ENCODE measurements around the gene GPSM3.
"Not testable (repeated sequence)": the region's sequence is repeated elsewhere in the genome, so short reads cannot be mapped to it uniquely, and the experiment has no call there.

The GPSM3 gene

DNA sequence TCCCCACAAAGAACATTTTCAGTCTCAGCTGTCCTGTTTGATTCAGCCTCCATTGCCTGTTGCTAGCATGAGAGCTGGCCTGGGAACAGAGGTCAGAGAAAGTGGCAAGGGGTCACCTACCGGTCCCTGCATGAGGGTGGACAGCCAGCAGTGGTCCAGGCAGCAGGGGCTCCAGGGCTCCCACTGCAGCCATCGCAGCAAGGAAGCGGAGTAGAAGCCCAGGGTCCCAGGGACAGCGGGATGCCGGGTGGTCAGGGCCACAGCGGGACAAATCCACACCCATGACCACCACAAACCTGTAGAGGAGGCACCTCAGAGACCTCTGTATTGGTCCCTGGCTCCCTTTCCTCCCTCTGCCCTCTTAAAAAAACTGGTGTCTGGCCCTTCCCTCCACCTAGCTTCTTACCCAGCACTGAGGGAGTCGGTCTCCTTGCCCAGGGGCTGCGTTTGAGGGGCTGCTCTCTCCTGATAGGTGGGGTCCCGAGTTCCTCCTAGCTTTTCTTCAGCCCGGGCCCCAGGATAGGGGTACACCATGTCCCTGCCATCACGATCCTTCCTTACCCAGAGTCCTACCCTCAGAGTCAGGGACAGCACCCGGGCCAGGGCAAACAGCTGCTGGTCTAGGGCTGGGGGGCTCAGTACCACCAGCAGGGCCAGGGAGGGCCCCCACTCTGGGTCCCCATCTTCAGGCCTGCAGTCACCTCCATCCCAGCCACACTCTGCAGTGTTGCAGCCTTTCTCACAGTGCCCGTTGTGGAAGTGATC lies 8.4 kb upstream of the GPSM3 start:
- H3K9ac ChIP-seq (ENCODE audit: low read length), result no peak overlapping the region
- no peaks in the 10 kb centered on the region for H3K27me3 ChIP-seq (ENCODE audit: control insufficient read depth in 1 of 2, insufficient read depth in 2 of 2, low read length in 2 of 2)
- no peak overlapping the region for H3K27ac ChIP-seq (ENCODE audit: low read depth, low read length)
- H3K4me1 ChIP-seq (ENCODE audit: insufficient read depth, low read length), result peaks cover 9% of the 10 kb centered on the region
- no peak overlapping the region for H3K4me3 ChIP-seq (ENCODE audit: low read depth in 1 of 2, low read length in 2 of 2)
- no peaks in the 10 kb centered on the region for H3K9me3 ChIP-seq (ENCODE audit: low read length)
- H3K36me3 ChIP-seq (ENCODE audit: insufficient read depth, low read length), result no peaks in the 10 kb centered on the region

DNA sequence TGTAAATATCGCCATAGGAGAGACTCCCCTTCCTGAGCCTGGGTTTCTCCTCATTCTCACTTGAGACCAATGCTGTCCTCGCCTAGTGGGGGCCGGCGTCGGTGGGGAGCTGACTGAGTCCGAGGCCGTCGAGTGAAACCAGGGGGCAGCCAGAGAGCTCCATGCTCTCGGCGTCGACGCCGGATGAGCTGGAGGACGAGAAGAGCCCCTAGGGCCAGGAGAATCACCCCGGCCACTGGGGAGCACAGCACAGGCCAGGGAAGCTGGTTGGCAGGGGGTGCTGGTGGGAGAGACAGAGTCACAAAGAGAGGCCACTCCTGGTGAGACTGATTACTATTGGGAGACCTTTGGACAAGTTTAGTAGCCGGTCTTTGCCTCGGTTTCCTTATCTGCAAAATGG lies 6.4 kb upstream of the GPSM3 start:
- no peaks in the 10 kb centered on the region for H3K27me3 ChIP-seq (ENCODE audit: control insufficient read depth in 1 of 2, insufficient read depth in 2 of 2, low read length in 2 of 2)
- no peak overlapping the region for H3K27ac ChIP-seq (ENCODE audit: low read depth, low read length)
- H3K9me3 ChIP-seq (ENCODE audit: low read length), result no peaks in the 10 kb centered on the region
- H3K4me1 ChIP-seq (ENCODE audit: insufficient read depth, low read length), result peaks cover 23% of the 10 kb centered on the region
- no peak overlapping the region for H3K4me3 ChIP-seq (ENCODE audit: low read depth in 1 of 2, low read length in 2 of 2)
- H3K9ac ChIP-seq (ENCODE audit: low read length), result no peak overlapping the region
- no peaks in the 10 kb centered on the region for H3K36me3 ChIP-seq (ENCODE audit: insufficient read depth, low read length)

GRCh38 chr6:32198345-32198696 lies 5.9 kb upstream of the GPSM3 start:
- H3K4me3 ChIP-seq (ENCODE audit: low read depth in 1 of 2, low read length in 2 of 2), result no peak overlapping the region
- H3K27me3 ChIP-seq (ENCODE audit: control insufficient read depth in 1 of 2, insufficient read depth in 2 of 2, low read length in 2 of 2), result no peaks in the 10 kb centered on the region
- H3K9ac ChIP-seq (ENCODE audit: low read length), result no peak overlapping the region
- H3K4me1 ChIP-seq (ENCODE audit: insufficient read depth, low read length), result peaks cover 23% of the 10 kb centered on the region
- H3K9me3 ChIP-seq (ENCODE audit: low read length), result no peaks in the 10 kb centered on the region
- H3K27ac ChIP-seq (ENCODE audit: low read depth, low read length), result no peak overlapping the region
- no peaks in the 10 kb centered on the region for H3K36me3 ChIP-seq (ENCODE audit: insufficient read depth, low read length)

GRCh38 chr6:32196682-32197616 lies 4.5 kb upstream of the GPSM3 start:
- H3K4me3 ChIP-seq (ENCODE audit: low read depth in 1 of 2, low read length in 2 of 2), result peak overlapping the region; percentile 70 to 91
- no peaks in the 10 kb centered on the region for H3K36me3 ChIP-seq (ENCODE audit: insufficient read depth, low read length)
- no peaks in the 10 kb centered on the region for H3K27me3 ChIP-seq (ENCODE audit: control insufficient read depth in 1 of 2, insufficient read depth in 2 of 2, low read length in 2 of 2)
- no peaks in the 10 kb centered on the region for H3K9me3 ChIP-seq (ENCODE audit: low read length)
- H3K4me1 ChIP-seq (ENCODE audit: insufficient read depth, low read length), result peaks cover 23% of the 10 kb centered on the region
- H3K27ac ChIP-seq (ENCODE audit: low read depth, low read length), result peak overlapping the region; percentile 97
- peak overlapping the region; percentile 100 for H3K9ac ChIP-seq (ENCODE audit: low read length)

- H3K36me3 ChIP-seq (ENCODE audit: insufficient read depth, low read length), result no peaks in the 10 kb centered on the region
- peak overlapping the region; percentile 70 to 91 for H3K4me3 ChIP-seq (ENCODE audit: low read depth in 1 of 2, low read length in 2 of 2)
- H3K4me1 ChIP-seq (ENCODE audit: insufficient read depth, low read length), result peaks cover 27% of the 10 kb centered on the region
- peak overlapping the region; percentile 97 for H3K27ac ChIP-seq (ENCODE audit: low read depth, low read length)
- no peaks in the 10 kb centered on the region for H3K9me3 ChIP-seq (ENCODE audit: low read length)
- no peaks in the 10 kb centered on the region for H3K27me3 ChIP-seq (ENCODE audit: control insufficient read depth in 1 of 2, insufficient read depth in 2 of 2, low read length in 2 of 2)
- peak overlapping the region; percentile 100 for H3K9ac ChIP-seq (ENCODE audit: low read length)
Observed at GRCh38 chr6:32195902-32196681, 3.6 kb upstream of the GPSM3 start.

DNA sequence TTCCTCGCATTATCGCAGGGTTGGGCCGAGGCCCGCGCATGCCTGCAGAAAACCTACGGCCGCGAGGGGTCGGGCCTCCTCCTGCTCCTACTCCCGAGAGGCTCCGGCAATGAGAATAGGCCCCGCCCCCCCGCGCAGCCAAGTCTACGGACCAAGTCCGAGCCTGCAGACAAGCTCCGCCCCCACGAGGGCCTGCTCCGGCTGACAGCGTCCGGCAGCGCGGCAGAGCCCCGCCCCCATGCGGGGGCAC lies 3.1 kb upstream of the GPSM3 start:
- H3K9ac ChIP-seq (ENCODE audit: low read length), result no peak overlapping the region
- peak overlapping the region in 1 of 2 donors; percentile 62 for H3K4me3 ChIP-seq (ENCODE audit: low read depth in 1 of 2, low read length in 2 of 2)
- peaks cover 31% of the 10 kb centered on the region for H3K4me1 ChIP-seq (ENCODE audit: insufficient read depth, low read length)
- H3K9me3 ChIP-seq (ENCODE audit: low read length), result no peaks in the 10 kb centered on the region
- no peaks in the 10 kb centered on the region for H3K36me3 ChIP-seq (ENCODE audit: insufficient read depth, low read length)
- H3K27ac ChIP-seq (ENCODE audit: low read depth, low read length), result peak overlapping the region; percentile 99
- no peaks in the 10 kb centered on the region for H3K27me3 ChIP-seq (ENCODE audit: control insufficient read depth in 1 of 2, insufficient read depth in 2 of 2, low read length in 2 of 2)

- Histone ChIP-seq H3K36me3 (ENCODE audit: insufficient read depth, low read length) (no peaks in the 10 kb centered on the region), H3K27me3 (ENCODE audit: control insufficient read depth in 1 of 2, insufficient read depth in 2 of 2, low read length in 2 of 2) (no peaks in the 10 kb centered on the region), H3K9ac (ENCODE audit: low read length) (peak overlapping the region; percentile 68), H3K4me1 (ENCODE audit: insufficient read depth, low read length) (peaks cover 31% of the 10 kb centered on the region), H3K27ac (ENCODE audit: low read depth, low read length) (peak overlapping the region; percentile 99), H3K4me3 (ENCODE audit: low read depth in 1 of 2, low read length in 2 of 2) (peak overlapping the region; percentile 43 to 62), H3K9me3 (ENCODE audit: low read length) (no peaks in the 10 kb centered on the region)
Observed at GRCh38 chr6:32194825-32195651, 2.6 kb upstream of the GPSM3 start.

DNA sequence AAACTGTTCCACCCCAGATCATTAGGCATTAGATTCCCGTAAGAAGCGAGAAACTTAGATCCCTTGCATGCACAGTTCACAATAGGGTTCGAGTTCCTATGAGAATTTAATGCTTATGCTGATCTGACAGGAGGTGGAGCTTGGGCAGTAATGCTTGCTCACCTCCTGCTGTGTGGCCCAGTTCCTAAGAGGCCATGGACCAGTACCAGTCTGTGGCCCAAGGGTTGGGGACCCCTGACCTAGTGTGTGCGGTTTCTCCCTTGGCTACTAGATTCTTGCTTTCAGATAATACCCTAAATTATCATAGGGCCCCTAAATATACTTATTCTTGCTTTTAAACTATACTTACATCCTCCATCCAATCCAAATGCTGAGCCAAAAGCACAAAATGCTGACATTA lies 1.9 kb upstream of the GPSM3 start:
- Histone ChIP-seq H3K27me3 (ENCODE audit: control insufficient read depth in 1 of 2, insufficient read depth in 2 of 2, low read length in 2 of 2) (no peaks in the 10 kb centered on the region), H3K4me3 (ENCODE audit: low read depth in 1 of 2, low read length in 2 of 2) (peak overlapping the region; percentile 43 to 62), H3K27ac (ENCODE audit: low read depth, low read length) (peak overlapping the region; percentile 99), H3K36me3 (ENCODE audit: insufficient read depth, low read length) (no peaks in the 10 kb centered on the region), H3K4me1 (ENCODE audit: insufficient read depth, low read length) (peaks cover 31% of the 10 kb centered on the region), H3K9me3 (ENCODE audit: low read length) (no peaks in the 10 kb centered on the region), H3K9ac (ENCODE audit: low read length) (peak overlapping the region; percentile 68)

DNA sequence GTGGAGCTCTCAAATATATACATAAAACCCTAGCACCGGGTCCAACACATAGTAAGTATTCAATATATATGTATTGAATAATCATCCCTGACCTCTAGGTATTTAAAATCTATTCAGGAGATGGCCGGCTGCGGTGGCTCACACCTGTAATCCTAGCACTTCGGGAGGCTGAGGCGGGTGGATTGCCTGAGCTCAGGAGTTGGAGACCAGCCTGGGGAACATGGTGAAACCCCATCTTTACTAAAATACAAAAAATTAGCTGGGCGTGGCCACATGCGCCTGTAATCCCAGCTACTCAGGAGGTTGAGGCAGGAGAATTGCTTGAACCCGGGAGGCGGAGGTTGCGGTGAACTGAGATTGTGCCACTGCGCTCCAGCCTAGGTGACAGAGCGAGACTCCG lies 653 bp upstream of the GPSM3 start:
- Histone ChIP-seq H3K27ac (ENCODE audit: low read depth, low read length) (peak overlapping the region; percentile 27), H3K4me3 (ENCODE audit: low read depth in 1 of 2, low read length in 2 of 2) (peak overlapping the region in 1 of 2 donors; percentile 47), H3K4me1 (ENCODE audit: insufficient read depth, low read length) (peaks cover 37% of the 10 kb centered on the region)
- H3K9ac ChIP-seq (ENCODE audit: low read length); H3K27me3 ChIP-seq (ENCODE audit: control insufficient read depth in 1 of 2, insufficient read depth in 2 of 2, low read length in 2 of 2); H3K9me3 ChIP-seq (ENCODE audit: low read length); H3K36me3 ChIP-seq (ENCODE audit: insufficient read depth, low read length): not testable (repeated sequence)

DNA sequence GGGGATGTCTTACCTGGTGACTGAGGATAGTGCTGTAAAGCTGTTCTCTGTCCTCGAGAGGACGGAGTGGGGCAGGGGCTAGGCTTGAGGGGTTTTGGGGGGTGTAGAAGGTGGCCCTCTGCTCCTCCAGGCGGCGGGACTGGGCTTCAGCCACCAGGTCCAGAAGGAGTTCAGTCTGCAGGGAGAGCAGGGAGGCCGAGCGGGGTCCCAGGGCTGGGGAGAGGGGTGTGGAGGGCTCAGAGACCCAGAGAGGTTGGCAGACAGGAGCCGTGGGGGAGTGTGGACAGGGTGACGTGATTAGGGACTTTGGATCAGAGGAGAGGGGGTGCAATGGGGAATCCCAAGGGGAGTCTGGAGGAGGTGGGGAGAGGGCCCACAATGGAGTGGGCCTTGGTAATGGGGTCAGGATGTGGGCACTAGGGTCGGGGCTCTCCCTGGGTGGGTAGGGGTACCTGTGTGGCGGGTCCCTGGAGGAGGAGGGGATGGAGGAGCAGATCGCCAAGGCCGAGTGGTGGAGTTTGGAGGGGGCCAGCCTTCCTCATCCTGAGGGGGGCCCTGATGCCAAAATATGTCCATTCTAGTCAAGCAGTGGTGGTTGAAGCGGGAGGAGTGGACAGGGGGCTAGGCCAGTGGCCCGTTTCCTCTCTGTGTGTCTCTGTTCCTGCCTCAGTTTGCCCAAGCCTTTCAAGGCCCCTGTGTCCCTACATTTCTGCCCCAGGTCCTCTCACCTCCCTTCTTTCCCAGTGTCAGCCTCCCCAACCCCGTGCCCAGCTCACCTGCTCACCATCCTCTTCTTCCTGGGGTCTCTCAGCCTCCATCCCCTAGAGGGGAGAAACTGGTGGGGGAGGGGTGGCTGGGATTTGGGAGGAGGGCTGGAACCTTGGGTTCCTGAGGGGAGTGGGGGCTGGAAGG lies 491 bp downstream of the GPSM3 start:
- Histone ChIP-seq H3K27ac (ENCODE audit: low read depth, low read length) (peak overlapping the region; percentile 27), H3K9ac (ENCODE audit: low read length) (peak overlapping the region; percentile 4), H3K9me3 (ENCODE audit: low read length) (no peaks in the 10 kb centered on the region), H3K4me1 (ENCODE audit: insufficient read depth, low read length) (peaks cover 44% of the 10 kb centered on the region), H3K4me3 (ENCODE audit: low read depth in 1 of 2, low read length in 2 of 2) (peak overlapping the region in 1 of 2 donors; percentile 47), H3K36me3 (ENCODE audit: insufficient read depth, low read length) (peaks cover 11% of the 10 kb centered on the region), H3K27me3 (ENCODE audit: control insufficient read depth in 1 of 2, insufficient read depth in 2 of 2, low read length in 2 of 2) (no peaks in the 10 kb centered on the region)

Measured in muscle layer of colon (tissue), 2 donors.